Osteoblast (primary cell): Measurements from ENCODE around the gene ARHGAP21. TPM values are rescaled to one million over a fixed set of nuclear protein-coding genes. Genes with fewer than 3 reads are reported as not detected.
A peak's percentile ranks its signal among the peaks of the same experiment; 100 is the strongest.

Experiments used
- DNase-seq: peaks from one replicate; pipeline ENCODE4 v3.0.0; 2011; ENCODE audit warnings: low spot score, mixed read lengths; ENCODE audit not compliant: insufficient read length; ENCODE audit errors: missing footprints
- H2AFZ ChIP-seq: 2 replicates; pipeline ENCODE4 v1.6.0; 2011; ENCODE audit warnings: mild to moderate bottlenecking, low read length
- H3K27ac ChIP-seq: 2 replicates; pipeline ENCODE4 v1.5.1; 2011; ENCODE audit warnings: mild to moderate bottlenecking, low read depth, low read length, moderate library complexity
- H3K27me3 ChIP-seq: 2 replicates; pipeline ENCODE4 v1.6.0; 2012; ENCODE audit warnings: mild to moderate bottlenecking, control low read depth, inconsistent platforms, low read length, moderate library complexity; ENCODE audit not compliant: insufficient read depth
- H3K36me3 ChIP-seq: 2 replicates; pipeline ENCODE4 v1.5.1; 2011; ENCODE audit warnings: mild to moderate bottlenecking, low read length, control low read depth, moderate library complexity; ENCODE audit not compliant: insufficient read depth
- H3K4me1 ChIP-seq: 2 replicates; pipeline ENCODE4 v1.5.1; 2011; ENCODE audit warnings: mild to moderate bottlenecking, low read length, control low read depth, moderate library complexity; ENCODE audit not compliant: insufficient read depth
- H3K4me2 ChIP-seq: 2 replicates; pipeline ENCODE4 v1.6.0; 2011; ENCODE audit warnings: mild to moderate bottlenecking, low read length; ENCODE audit not compliant: insufficient read depth
- H3K4me3 ChIP-seq: fragments of 200-600 bp; sonication (generic); 3 replicates; pipeline ENCODE4 v1.5.1; 2012; ENCODE audit warnings: mild to moderate bottlenecking, low read length, inconsistent platforms; ENCODE audit not compliant: insufficient read depth
- H3K79me2 ChIP-seq: 2 replicates; pipeline ENCODE4 v1.6.0; 2012; ENCODE audit warnings: mild to moderate bottlenecking, low read length, control low read depth, inconsistent platforms; ENCODE audit not compliant: insufficient read depth
- H3K9me3 ChIP-seq: 2 replicates; pipeline ENCODE4 v1.5.1; 2011; ENCODE audit warnings: low read depth, low read length, control low read depth
- H4K20me1 ChIP-seq: 2 replicates; pipeline ENCODE4 v1.6.0; 2012; ENCODE audit warnings: mild to moderate bottlenecking, low read length, control low read depth; ENCODE audit not compliant: insufficient read depth
- CTCF ChIP-seq: IDR thresholded peaks from 2 replicates; pipeline ENCODE4 v1.5.1; 2011; ENCODE audit warnings: mild to moderate bottlenecking, low read depth, low read length, moderate library complexity; ENCODE audit errors: extremely low read depth
- total RNA-seq: library from RNA; depleted of rRNA; stranded (reverse); fragments of >200 nt; gene quantifications from 2 replicates; pipeline ENCODE4 v1.2.3, GENCODE V29; 2012

The ARHGAP21 gene
- total RNA-seq, 1 donor, result 140 TPM

- peak overlapping the region; percentile 24 for H3K27ac ChIP-seq
- H3K9me3 ChIP-seq, result no peaks in the 10 kb centered on the region
- H3K27me3 ChIP-seq, result no peaks in the 10 kb centered on the region
- no peak overlapping the region for H3K4me3 ChIP-seq
- no peak for TF ChIP-seq CTCF
- H3K4me1 ChIP-seq, result peaks cover 8% of the 10 kb centered on the region
- H4K20me1 ChIP-seq, result peaks cover 35% of the 10 kb centered on the region
- no peaks in the 10 kb centered on the region for H3K36me3 ChIP-seq
- H3K79me2 ChIP-seq, result peaks cover 93% of the 10 kb centered on the region
- H2AFZ ChIP-seq, result no peak overlapping the region
- no peak overlapping the region for H3K4me2 ChIP-seq
- no peak for DNase-seq
Measured at GRCh38 chr10:24694086-24694485, 29.6 kb downstream of the ARHGAP21 start.

- peak; percentile 50 for DNase-seq
- no peaks in the 10 kb centered on the region for H3K9me3 ChIP-seq
- H2AFZ ChIP-seq, result no peak overlapping the region
- H3K4me1 ChIP-seq, result peaks cover 9% of the 10 kb centered on the region
- H3K4me3 ChIP-seq, result no peak overlapping the region
- H3K27me3 ChIP-seq, result no peaks in the 10 kb centered on the region
- H3K4me2 ChIP-seq, result peak overlapping the region; percentile 20
- peak overlapping the region; percentile 19 for H3K27ac ChIP-seq
- H3K36me3 ChIP-seq, result no peaks in the 10 kb centered on the region
- TF ChIP-seq CTCF, result no peak
- peaks cover 27% of the 10 kb centered on the region for H4K20me1 ChIP-seq
- H3K79me2 ChIP-seq, result peaks cover 92% of the 10 kb centered on the region
Measured at GRCh38 chr10:24690961-24691512, 32.6 kb downstream of the ARHGAP21 start.

- Histone ChIP-seq H2AFZ (no peak overlapping the region), H3K4me1 (peaks cover 9% of the 10 kb centered on the region), H4K20me1 (peaks cover 27% of the 10 kb centered on the region), H3K27ac (no peak overlapping the region), H3K79me2 (peaks cover 94% of the 10 kb centered on the region), H3K4me2 (no peak overlapping the region), H3K4me3 (no peak overlapping the region), H3K27me3 (no peaks in the 10 kb centered on the region), H3K36me3 (no peaks in the 10 kb centered on the region), H3K9me3 (no peaks in the 10 kb centered on the region)
- TF ChIP-seq CTCF, result no peak
- peak; percentile 31 for DNase-seq
Measured at GRCh38 chr10:24685958-24686540, 37.6 kb downstream of the ARHGAP21 start.

GRCh38 chr10:24683554-24683953 lies 40.1 kb downstream of the ARHGAP21 start:
- Histone ChIP-seq H3K27me3 (no peaks in the 10 kb centered on the region), H3K9me3 (no peaks in the 10 kb centered on the region), H3K4me3 (no peak overlapping the region), H3K27ac (no peak overlapping the region), H3K79me2 (peaks cover 97% of the 10 kb centered on the region), H3K36me3 (no peaks in the 10 kb centered on the region), H4K20me1 (peaks cover 32% of the 10 kb centered on the region), H3K4me1 (peaks cover 16% of the 10 kb centered on the region), H2AFZ (no peak overlapping the region), H3K4me2 (no peak overlapping the region)
- TF ChIP-seq CTCF, result no peak
- DNase-seq, result no peak
